VCaP (cell line): Measurements from ENCODE around the gene CYP1A1.

ENCODE experiments used
- H3K27ac ChIP-seq: fragments of 450-650 bp; 2 replicates; pipeline ENCODE4 v1.5.1; 2017
- CTCF ChIP-seq: fragments of 450-650 bp; conservative IDR thresholded peaks from 2 replicates; pipeline ENCODE4 v1.5.1; 2017; ENCODE audit warnings: mild to moderate bottlenecking, moderate library complexity

Gene CYP1A1

GRCh38 chr15:74709892-74710291 is 15.4 kb downstream of the CYP1A1 start:
- TF ChIP-seq CTCF, result no peak
- no peak overlapping the region for H3K27ac ChIP-seq

- no peak for TF ChIP-seq CTCF
- H3K27ac ChIP-seq, result no peak overlapping the region
These were observed 16.3 kb downstream of the CYP1A1 start for GRCh38 chr15:74709011-74709410.

GRCh38 chr15:74696808-74697207 is 28.5 kb downstream of the CYP1A1 start:
- no peak for TF ChIP-seq CTCF
- peak overlapping the region; percentile 86; the same call in 1 of the 2 replicates for H3K27ac ChIP-seq

- peak overlapping the region; percentile 86 for H3K27ac ChIP-seq
These were observed 29.0 kb downstream of the CYP1A1 start for GRCh38 chr15:74696398-74696729.

GRCh38 chr15:74695597-74696397 is 29.5 kb downstream of the CYP1A1 start, which contains the start of gene EDC3:
Gene EDC3 (minus strand): TSS chr15:74696024. CDS start chr15:74675124, 20,900 bp downstream.
- no peak for TF ChIP-seq CTCF
- H3K27ac ChIP-seq, result peak within 1 kb of the TSS; percentile 86

More at GRCh38 chr15:74696398-74696729, 29.0 kb downstream of the CYP1A1 start:
- TF ChIP-seq CTCF, result no peak

GRCh38 chr15:74692327-74692726 is 33.0 kb downstream of the CYP1A1 start:
- H3K27ac ChIP-seq, result no peak overlapping the region

GRCh38 chr15:74683758-74684157 is 41.6 kb downstream of the CYP1A1 start:
- no peak for TF ChIP-seq CTCF
- H3K27ac ChIP-seq, result no peak overlapping the region

More at GRCh38 chr15:74692327-74692726, 33.0 kb downstream of the CYP1A1 start:
- no peak for TF ChIP-seq CTCF
